Spleen (tissue), 11 donors: ENCODE results near the gene RPTOR. TPM values are rescaled to one million over a fixed set of nuclear protein-coding genes. Genes with fewer than 3 reads are reported as not detected.
A peak's percentile ranks its signal among the peaks of the same experiment; 100 is the strongest.

Source experiments
- DNase-seq: peaks from one replicate; pipeline ENCODE4 v3.0.0-alpha.2; 2020
- H3K27ac ChIP-seq, 8 donors: fragments of 200-600 bp; sonication (generic) in 7 of 8; 1 replicate in 4 of 8; 2 replicates in 4 of 8; pipeline versions ENCODE4 v1.5.0 to v1.8.0; 2016 to 2021; ENCODE audit warnings: inconsistent platforms in 4 of 8, mild to moderate bottlenecking in 4 of 8, moderate library complexity in 1 of 8
- H3K27me3 ChIP-seq, 7 donors: fragments of 200-600 bp; sonication (generic) in 6 of 7; replicated peaks in 1 of 7; 1 replicate in 4 of 7; 2 replicates in 3 of 7; pipeline versions ENCODE4 v1.5.0 to v1.8.0; 2016 to 2021; ENCODE audit warnings: inconsistent platforms in 3 of 7, mild to moderate bottlenecking in 1 of 7
- H3K36me3 ChIP-seq, 6 donors: fragments of 200-600 bp; sonication (generic) in 5 of 6; 1 replicate in 4 of 6; 2 replicates in 2 of 6; pipeline versions ENCODE4 v1.5.0 to v1.8.0; 2016 to 2021; ENCODE audit warnings: inconsistent platforms in 2 of 6
- H3K4me1 ChIP-seq, 6 donors: fragments of 200-600 bp; sonication (generic) in 5 of 6; 1 replicate in 3 of 6; 2 replicates in 3 of 6; pipeline versions ENCODE4 v1.5.0 to v1.8.0; 2016 to 2021; ENCODE audit warnings: inconsistent platforms in 3 of 6
- H3K4me3 ChIP-seq, 8 donors: fragments of 200-600 bp; sonication (generic) in 7 of 8; 1 replicate in 4 of 8; 2 replicates in 4 of 8; pipeline versions ENCODE4 v1.5.0 to v1.8.0; 2016 to 2021; ENCODE audit warnings: inconsistent platforms in 4 of 8, mild to moderate bottlenecking in 4 of 8, moderate library complexity in 2 of 8
- H3K9me3 ChIP-seq, 8 donors: fragments of 200-600 bp; sonication (generic) in 7 of 8; 1 replicate in 4 of 8; 2 replicates in 4 of 8; pipeline versions ENCODE4 v1.5.0 to v1.8.0; 2016 to 2021; ENCODE audit warnings: inconsistent platforms in 4 of 8
- POLR2A ChIP-seq, 3 donors: fragments of 450-650 bp; IDR thresholded peaks; one replicate each; pipeline ENCODE4 v1.5.1; 2017; ENCODE audit warnings: antibody characterized with exemption in 3 of 3, mild to moderate bottlenecking in 1 of 3
- POLR2AphosphoS5 ChIP-seq, 3 donors: sonication (generic); formaldehyde crosslinking; IDR thresholded peaks; one replicate each; pipeline ENCODE4 v1.5.1; 2017; ENCODE audit warnings: antibody characterized with exemption in 3 of 3
- WGBS, 5 donors: extraction: QIAGEN DNeasy Blood & Tissue Kit in 3 of 5; methylation state at CpG; one replicate each; pipeline versions ENCODE4 v1.1.5 to v1.1.7; 2013 to 2018; 5-methylcytosine and 5-hydroxymethylcytosine counted together
- intact Hi-C: fragments of 100-400 bp; cut with DNase I; formaldehyde crosslinking; loops from one replicate; pipeline ENCODE4 v1.15.0; 2023; ENCODE audit warnings: low total_unique reads
- polyA plus RNA-seq, 3 donors: library from polyadenylated mRNA; stranded (reverse); fragments of 200-250 nt; gene quantifications; one replicate each; pipeline ENCODE4 v1.2.1, GENCODE V29; 2013
- total RNA-seq, 7 donors: library from RNA; depleted of rRNA in 3 of 7; stranded (reverse); fragments of >200 nt in 3 of 7; fragmentation: NEBNext Ultra II Directional in 4 of 7; extraction: Animal tissue kit (Norgen Biotek cat#: 25700) in 4 of 7; gene quantifications; one replicate each; pipeline versions ENCODE4 v1.1.0 to v1.2.1, GENCODE V29; 2016 to 2021
- TF ChIP-seq, protein P1 (sequence below), 11 experiments: fragments of 200-600 bp in 7 of 11; fragments of 450-650 bp in 4 of 11; sonication (generic) in 4 of 11; IDR thresholded peaks in 8 of 11; conservative IDR thresholded peaks in 3 of 11; 1 replicate in 7 of 11; 2 replicates in 4 of 11; pipeline versions ENCODE4 v1.4.0 to v1.8.0; 2016 to 2021; ENCODE audit warnings: antibody characterized with exemption in 11 of 11, inconsistent platforms in 4 of 11, mild to moderate bottlenecking in 1 of 11
- donor health status: healthy with polysubstance abuse.
- donor health status: DM: no; HTN: no; CAD: no; lungs with moderate emphysema.
- donor health status: DM: no; HTN: no; CAD: no.
- donor health status: Bipolar disorder and iron deficiency.
- donor health status: healthy.
- donor health status: DM: no; HTN: no; CAD: no.
- donor health status: DM: yes; HTN: yes; CAD: no.

Gene RPTOR
- total and polyA plus RNA-seq, 10 donors = 3.1 to 61.2 (median 40.7) TPM

DNA sequence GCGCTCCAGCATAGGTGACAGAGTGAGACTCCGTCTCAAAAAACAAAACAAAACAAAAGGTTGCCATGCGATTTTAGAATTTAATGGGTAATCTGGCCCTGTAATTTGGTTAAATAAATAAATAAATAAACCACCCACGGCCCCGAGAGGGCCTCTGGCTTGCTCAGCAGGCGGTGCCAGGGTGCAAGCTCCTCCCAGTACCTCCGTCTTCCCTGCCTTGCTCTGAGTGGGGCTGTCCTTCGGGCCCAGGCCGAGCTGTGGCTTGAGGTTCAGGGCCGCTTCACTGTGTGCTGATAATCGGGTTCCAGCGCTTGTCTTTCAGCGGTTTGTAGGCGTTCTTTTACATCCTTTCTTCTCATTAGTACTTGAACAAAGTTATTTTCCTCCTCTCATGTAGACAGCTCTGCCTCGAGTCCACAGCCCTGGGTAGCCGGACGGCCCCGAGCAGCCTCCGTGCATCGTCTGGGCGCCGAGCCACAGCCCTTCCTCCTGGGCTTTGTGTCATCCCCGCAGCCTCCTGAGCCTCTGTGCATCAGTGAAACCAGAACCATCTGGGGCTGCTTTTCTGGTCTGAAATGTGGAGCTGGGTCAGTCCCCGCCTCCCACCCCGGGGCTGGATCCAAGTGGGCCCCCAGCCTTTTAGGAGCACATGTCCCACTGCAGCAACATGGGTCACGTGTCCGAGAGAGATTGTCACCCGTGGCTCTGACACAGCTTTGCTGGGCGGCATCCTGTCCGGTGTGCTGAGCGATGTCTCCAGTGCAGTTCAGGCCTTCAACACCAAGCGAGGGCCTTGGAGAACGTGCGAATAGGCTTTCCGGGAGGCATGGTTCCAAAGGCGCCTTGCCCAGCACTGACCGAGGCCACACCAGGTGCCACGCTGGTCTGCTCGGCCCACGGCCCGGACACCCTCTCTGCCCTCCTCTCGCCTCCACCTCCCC lies 289.6 kb downstream of the RPTOR start:
- DNase-seq = peak; percentile 60

DNA sequence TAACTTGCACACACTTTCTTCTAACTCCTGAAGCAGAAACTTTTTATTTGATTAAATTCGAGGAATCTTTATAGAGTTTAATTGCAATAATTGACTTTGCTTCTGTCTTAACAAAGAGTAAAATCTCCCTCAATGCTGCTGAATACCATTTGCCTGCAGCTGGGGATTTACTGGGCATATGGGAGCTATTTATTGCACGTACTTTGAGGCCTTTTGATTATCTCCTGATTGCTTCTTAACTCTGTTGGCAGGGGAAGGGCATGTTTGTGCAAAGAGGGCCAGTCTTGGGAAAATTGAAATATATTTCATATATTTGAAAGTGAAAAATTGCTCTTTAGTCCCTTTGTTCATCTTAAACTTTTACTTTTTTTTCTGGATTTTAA lies 290.2 kb downstream of the RPTOR start:
- Histone ChIP-seq H3K9me3 (no peaks in the 10 kb centered on the region), H3K36me3 (peaks cover 0 to 27% (median 5%) of the 10 kb centered on the region in 6 donors), H3K4me3 (no peak overlapping the region), H3K4me1 (peaks cover 8 to 34% (median 20%) of the 10 kb centered on the region in 6 donors), H3K27me3 (no peaks in the 10 kb centered on the region), H3K27ac (no peak overlapping the region)
- WGBS, 5 donors = 84 to 97% (median 94%) methylated on average over 2 of the region's 2 CpGs
- intact Hi-C loops = no loop called here
- TF ChIP-seq, protein P1, sequence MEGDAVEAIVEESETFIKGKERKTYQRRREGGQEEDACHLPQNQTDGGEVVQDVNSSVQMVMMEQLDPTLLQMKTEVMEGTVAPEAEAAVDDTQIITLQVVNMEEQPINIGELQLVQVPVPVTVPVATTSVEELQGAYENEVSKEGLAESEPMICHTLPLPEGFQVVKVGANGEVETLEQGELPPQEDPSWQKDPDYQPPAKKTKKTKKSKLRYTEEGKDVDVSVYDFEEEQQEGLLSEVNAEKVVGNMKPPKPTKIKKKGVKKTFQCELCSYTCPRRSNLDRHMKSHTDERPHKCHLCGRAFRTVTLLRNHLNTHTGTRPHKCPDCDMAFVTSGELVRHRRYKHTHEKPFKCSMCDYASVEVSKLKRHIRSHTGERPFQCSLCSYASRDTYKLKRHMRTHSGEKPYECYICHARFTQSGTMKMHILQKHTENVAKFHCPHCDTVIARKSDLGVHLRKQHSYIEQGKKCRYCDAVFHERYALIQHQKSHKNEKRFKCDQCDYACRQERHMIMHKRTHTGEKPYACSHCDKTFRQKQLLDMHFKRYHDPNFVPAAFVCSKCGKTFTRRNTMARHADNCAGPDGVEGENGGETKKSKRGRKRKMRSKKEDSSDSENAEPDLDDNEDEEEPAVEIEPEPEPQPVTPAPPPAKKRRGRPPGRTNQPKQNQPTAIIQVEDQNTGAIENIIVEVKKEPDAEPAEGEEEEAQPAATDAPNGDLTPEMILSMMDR (IDR thresholded peaks at IDR 0.05 in 8 of 11, conservative IDR thresholded peaks at IDR 0.05 in 3 of 11) = no peak
- TF ChIP-seq POLR2AphosphoS5 (IDR thresholded peaks at IDR 0.05) (no peak), POLR2A (IDR thresholded peaks at IDR 0.05) (no peak)
- no peak for DNase-seq

More for the DNA sequence above, 289.6 kb downstream of the RPTOR start:
- no peak overlapping the region for H3K4me3 ChIP-seq
- peaks cover 8 to 34% (median 20%) of the 10 kb centered on the region in 6 donors for H3K4me1 ChIP-seq
- H3K36me3 ChIP-seq = peaks cover 0 to 20% (median 4%) of the 10 kb centered on the region in 6 donors
- WGBS, 5 donors = 91 to 95% (median 93%) methylated on average over 33 to 42 of the region's 42 CpGs
- peak in 1 of 3 donors; percentile 13 for TF ChIP-seq POLR2AphosphoS5 (IDR thresholded peaks at IDR 0.05)
- TF ChIP-seq, protein P1 (IDR thresholded peaks at IDR 0.05 in 8 of 11, conservative IDR thresholded peaks at IDR 0.05 in 3 of 11) = no peak
- no peaks in the 10 kb centered on the region for H3K27me3 ChIP-seq
- intact Hi-C loops = no loop called here
- peak overlapping the region in 5 of 8 donors; percentile 84 to 89 (median 87) for H3K27ac ChIP-seq
- no peaks in the 10 kb centered on the region for H3K9me3 ChIP-seq

- WGBS, 5 donors = 86 to 95% (median 88%) methylated on average over 18 to 30 of the region's 30 CpGs
- DNase-seq = peak; percentile 80
- peak overlapping the region in 5 of 8 donors; percentile 43 to 67 (median 59) for H3K27ac ChIP-seq
Measured at GRCh38 chr17:80835816-80836657, 291.4 kb downstream of the RPTOR start.

More at GRCh38 chr17:80835816-80836657, 291.4 kb downstream of the RPTOR start:
- Histone ChIP-seq H3K27me3 (no peaks in the 10 kb centered on the region), H3K36me3 (peaks cover 0 to 29% (median 5%) of the 10 kb centered on the region in 6 donors), H3K4me1 (peaks cover 8 to 34% (median 20%) of the 10 kb centered on the region in 6 donors), H3K4me3 (no peak overlapping the region), H3K9me3 (no peaks in the 10 kb centered on the region)
- intact Hi-C loops = no loop called here
- peak; percentile 23 to 65 (median 62) for TF ChIP-seq POLR2AphosphoS5 (IDR thresholded peaks at IDR 0.05)
- TF ChIP-seq, protein P1 (IDR thresholded peaks at IDR 0.05 in 8 of 11, conservative IDR thresholded peaks at IDR 0.05 in 3 of 11) = no peak
